Ovary (tissue), 3 donors: ENCODE measurements around the gene ULBP2.

ENCODE experiments used
- POLR2A ChIP-seq: fragments of 450-650 bp; IDR thresholded peaks from one replicate; pipeline ENCODE4 v1.6.1; 2017; ENCODE audit warnings: antibody characterized with exemption, mild to moderate bottlenecking, moderate library complexity
- TF ChIP-seq, protein P1 (sequence below), 3 donors: fragments of 450-650 bp in 2 of 3; fragments of 200-600 bp in 1 of 3; IDR thresholded peaks; one replicate each; pipeline versions ENCODE4 v1.5.1 to v1.8.0; 2016 to 2022; ENCODE audit warnings: antibody characterized with exemption in 3 of 3, mild to moderate bottlenecking in 1 of 3
- donor health status: DM: no; HTN: no; CAD: no.

DNA sequence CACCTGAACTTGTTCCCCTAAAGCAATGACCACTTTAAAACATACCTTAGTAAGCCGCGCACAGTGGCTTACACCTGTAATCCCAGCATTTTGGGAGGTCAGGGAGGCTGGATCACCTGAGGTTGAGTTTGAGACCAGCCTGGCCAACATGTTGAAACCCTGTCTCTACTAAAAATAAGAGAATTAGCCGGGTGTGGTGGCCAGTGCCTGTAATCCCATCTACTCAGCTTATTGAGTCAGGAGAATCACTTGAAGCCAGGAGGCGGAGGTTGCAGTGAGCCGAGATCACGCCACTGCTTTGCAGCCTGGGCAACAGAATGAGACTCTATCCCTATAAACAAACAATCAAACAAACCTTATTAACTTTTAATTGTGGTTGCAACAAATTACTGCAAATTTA, 42.3 kb upstream of the ULBP2 start:
- TF ChIP-seq, protein P1, sequence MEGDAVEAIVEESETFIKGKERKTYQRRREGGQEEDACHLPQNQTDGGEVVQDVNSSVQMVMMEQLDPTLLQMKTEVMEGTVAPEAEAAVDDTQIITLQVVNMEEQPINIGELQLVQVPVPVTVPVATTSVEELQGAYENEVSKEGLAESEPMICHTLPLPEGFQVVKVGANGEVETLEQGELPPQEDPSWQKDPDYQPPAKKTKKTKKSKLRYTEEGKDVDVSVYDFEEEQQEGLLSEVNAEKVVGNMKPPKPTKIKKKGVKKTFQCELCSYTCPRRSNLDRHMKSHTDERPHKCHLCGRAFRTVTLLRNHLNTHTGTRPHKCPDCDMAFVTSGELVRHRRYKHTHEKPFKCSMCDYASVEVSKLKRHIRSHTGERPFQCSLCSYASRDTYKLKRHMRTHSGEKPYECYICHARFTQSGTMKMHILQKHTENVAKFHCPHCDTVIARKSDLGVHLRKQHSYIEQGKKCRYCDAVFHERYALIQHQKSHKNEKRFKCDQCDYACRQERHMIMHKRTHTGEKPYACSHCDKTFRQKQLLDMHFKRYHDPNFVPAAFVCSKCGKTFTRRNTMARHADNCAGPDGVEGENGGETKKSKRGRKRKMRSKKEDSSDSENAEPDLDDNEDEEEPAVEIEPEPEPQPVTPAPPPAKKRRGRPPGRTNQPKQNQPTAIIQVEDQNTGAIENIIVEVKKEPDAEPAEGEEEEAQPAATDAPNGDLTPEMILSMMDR (IDR thresholded peaks at IDR 0.05) = no peak
- TF ChIP-seq POLR2A = no peak
